Adrenal gland (tissue), 5 donors: ENCODE data around the gene PRRT1B.

Experiments
- CTCF ChIP-seq, 6 experiments: fragments of 450-650 bp in 4 of 6; fragments of 200-600 bp in 2 of 6; sonication (generic) in 1 of 6; IDR thresholded peaks; 1 replicate in 5 of 6; 2 replicates in 1 of 6; pipeline versions ENCODE4 v1.5.1 to v1.8.0; 2016 to 2021; ENCODE audit warnings: antibody characterized with exemption in 6 of 6, mild to moderate bottlenecking in 2 of 6, moderate library complexity in 1 of 6
- POLR2A ChIP-seq, 2 donors: fragments of 450-650 bp; IDR thresholded peaks; one replicate each; pipeline ENCODE4 v1.6.1; 2017; ENCODE audit warnings: antibody characterized with exemption in 2 of 2, mild to moderate bottlenecking in 2 of 2, moderate library complexity in 1 of 2
- donor health status: DM: no; HTN: no; CAD: no.

- TF ChIP-seq CTCF (IDR thresholded peaks at IDR 0.05) (no peak), POLR2A (IDR thresholded peaks at IDR 0.05) (no peak)
These were observed 19.4 kb upstream of the PRRT1B start for GRCh38 chr9:131525643-131526565.
